Activated T-cell treated with anti-CD3 and anti-CD28 coated beads for 24 hours (primary cell): ENCODE results near the gene THRSP.
"Not testable (repeated sequence)": the region's sequence is repeated elsewhere in the genome, so short reads cannot be mapped to it uniquely, and the experiment has no call there.

ENCODE experiments used
- DNase-seq: peaks from one replicate; pipeline ENCODE4 v3.0.0-alpha.2; 2020; ENCODE audit warnings: low read depth

The THRSP gene, protein sequence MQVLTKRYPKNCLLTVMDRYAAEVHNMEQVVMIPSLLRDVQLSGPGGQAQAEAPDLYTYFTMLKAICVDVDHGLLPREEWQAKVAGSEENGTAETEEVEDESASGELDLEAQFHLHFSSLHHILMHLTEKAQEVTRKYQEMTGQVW

DNA sequence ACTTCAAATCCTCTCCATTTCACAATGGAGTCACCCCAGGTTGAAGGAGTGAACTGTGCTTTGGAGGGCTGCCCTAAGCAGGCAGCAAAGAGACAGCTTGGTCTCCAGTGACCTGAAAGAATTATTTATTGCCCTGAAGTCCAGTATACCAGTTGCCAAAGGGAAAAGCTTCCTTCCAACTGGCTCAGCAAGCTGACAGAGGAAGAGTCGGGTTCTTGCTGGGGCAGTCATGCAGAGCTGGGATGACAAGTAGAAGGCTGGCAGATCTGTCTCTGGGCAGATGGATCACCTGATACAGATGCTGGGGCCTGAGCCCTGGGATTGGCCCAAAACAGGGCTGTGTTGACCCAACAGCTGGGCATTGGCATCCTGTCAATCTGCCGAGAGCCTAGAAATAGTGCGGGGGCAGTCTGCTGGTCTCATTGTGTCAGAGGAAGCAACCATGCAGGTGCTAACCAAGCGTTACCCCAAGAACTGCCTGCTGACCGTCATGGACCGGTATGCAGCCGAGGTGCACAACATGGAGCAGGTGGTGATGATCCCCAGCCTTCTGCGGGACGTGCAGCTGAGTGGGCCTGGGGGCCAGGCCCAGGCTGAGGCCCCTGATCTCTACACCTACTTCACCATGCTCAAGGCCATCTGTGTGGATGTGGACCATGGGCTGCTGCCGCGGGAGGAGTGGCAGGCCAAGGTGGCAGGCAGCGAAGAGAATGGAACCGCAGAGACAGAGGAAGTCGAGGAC, at the start of gene THRSP:
Gene THRSP, plus strand, starts transcription at position 422 of the 742 bp plus-strand sequence. Its CDS starts 21 bp downstream, at position 443.
- DNase-seq: no peak

DNA sequence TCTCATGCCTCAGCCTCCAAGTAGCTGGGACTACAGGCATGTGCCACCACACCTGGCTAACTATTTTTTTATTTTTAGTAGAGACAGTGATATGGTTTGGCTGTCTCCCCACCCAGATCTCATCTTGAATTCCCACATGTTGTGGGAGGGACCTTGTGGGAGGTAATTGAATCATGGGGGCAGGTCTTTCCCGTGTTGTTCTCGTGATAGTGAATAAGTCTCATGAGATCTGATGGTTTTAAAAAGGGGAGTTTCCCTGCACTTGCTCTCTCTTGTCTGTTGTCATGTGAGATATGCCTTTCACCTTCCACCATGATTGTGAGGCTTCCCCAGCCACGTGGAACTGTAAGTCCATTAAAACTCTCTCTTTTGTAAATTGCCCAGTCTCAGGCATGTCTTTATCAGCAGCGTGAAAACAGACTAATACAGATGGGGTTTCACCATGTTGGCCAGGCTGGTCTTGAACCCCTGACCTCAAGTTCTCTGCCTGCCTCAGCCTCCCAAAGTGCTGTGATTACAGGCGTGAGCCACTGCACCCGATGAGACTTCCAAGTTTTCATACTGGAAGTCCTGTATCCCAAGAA, 48.6 kb upstream of the THRSP start:
- DNase-seq: not testable (repeated sequence)

GRCh38 chr11:78015878-78016277, 47.8 kb upstream of the THRSP start:
- DNase-seq: no peak

DNA sequence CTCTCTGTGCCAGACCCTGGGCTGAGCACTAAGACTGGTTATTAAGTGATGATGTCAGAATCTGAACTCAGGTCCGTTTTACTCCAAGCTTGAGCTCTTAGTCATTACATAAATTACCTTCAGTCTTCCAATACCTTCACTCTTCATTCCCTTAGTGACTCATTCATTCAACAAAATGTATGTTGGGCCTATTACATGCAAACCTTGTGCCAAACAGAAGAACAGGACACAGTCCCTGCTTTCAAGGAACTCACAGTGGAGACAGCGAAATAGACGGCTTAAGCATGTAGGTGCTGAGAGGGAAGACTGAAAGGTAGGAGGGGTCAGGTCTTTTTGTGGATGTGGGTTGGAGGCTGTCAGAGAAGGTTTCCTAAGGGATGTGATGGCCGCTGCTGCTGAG, 43.9 kb upstream of the THRSP start:
- no peak for DNase-seq

GRCh38 chr11:78020246-78020645, 43.4 kb upstream of the THRSP start:
- DNase-seq: no peak

DNA sequence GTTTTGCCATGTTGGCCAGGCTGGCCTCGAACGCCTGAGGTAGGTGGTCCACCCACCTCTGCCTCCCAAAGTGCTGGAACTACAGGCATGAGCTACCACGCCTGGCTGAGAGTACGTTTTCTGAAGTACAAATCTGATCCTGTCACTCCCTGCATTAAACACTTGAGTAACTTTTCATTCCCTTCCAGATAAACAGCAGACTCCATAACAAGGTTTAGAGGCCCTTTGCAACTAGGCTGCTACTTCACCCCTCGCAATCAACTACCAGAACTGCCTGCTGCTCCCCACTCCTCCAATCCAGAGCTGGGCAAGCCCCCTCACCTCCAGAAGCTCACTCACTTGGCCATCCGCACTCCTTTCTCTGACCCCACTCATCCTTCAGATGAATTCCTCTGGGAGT, 42.0 kb upstream of the THRSP start:
- DNase-seq: no peak

DNA sequence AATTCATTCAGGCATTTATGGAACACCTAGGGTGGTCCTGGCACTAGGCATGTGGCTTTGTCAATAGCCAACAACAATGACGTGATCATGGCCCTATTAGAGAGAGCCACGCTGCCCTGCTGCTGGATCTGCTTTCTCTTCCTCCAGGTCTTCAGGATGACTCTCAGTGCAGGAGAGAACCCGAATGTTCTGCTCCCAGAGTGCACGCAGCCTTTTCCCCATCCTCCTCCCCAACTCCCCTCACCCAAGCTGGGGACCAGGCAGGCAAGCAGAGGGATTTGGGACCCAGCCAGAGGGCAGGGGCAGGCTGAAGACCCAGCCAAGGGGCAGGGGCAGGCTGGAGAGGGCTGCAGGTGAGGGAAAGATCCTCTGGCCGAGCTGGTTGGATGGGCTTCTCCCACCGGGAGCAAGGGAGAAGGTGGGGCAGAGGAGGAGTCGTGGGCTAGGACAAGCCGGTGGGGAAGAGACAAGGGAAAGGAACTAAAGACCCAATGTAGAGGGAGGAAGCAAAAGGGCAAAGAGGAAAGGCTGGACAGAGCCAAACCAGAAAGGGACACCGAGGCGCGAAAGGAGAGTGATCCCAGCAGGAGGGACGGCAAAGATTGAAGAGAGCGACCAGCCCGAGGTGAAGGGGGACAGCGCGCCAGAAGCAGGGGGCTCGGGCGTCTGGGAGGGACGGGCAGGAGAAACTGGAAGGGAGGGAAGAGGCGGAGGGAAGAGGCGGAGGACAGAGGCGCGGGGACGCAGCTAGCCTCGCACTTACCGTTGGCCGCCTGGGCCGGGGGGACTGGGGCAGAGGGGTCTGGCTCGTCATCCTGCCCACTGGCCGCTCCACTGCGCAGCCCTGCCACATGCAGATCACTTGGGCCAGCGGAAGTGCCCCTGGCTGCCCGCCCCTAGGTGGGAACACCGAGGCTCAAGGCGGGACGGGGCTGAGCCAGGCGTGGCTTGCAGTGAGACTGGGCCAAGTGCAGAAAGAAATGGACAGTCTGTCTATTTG, 41.0 kb upstream of the THRSP start, which contains the start of gene KCTD14:
Gene KCTD14, minus strand, starts transcription at position 880 of the 1,000 bp plus-strand sequence. Its CDS starts 27 bp downstream, at position 853.
- no peak for DNase-seq

DNA sequence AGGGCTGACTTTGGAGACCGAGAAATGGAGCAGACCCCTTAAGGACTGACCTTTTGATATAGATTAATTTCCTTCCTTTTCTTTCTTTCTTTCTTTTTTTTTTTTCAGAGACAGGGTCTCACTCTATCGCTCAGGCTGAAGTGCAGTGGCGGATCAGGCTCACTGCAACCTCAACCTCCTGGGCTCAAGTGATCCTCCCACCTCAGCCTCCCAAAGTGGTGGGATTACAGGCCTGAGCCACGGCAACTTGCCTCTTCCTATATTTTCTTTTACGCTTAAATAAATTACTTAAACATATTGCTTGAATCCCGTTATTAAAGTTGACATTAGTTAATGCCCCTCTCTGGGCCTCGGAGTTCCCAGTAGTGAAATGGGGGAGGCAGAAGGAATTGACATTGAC, 40.2 kb upstream of the THRSP start:
- DNase-seq: no peak

- no peak for DNase-seq
Measured at GRCh38 chr11:78025378-78025777, 38.3 kb upstream of the THRSP start.

DNA sequence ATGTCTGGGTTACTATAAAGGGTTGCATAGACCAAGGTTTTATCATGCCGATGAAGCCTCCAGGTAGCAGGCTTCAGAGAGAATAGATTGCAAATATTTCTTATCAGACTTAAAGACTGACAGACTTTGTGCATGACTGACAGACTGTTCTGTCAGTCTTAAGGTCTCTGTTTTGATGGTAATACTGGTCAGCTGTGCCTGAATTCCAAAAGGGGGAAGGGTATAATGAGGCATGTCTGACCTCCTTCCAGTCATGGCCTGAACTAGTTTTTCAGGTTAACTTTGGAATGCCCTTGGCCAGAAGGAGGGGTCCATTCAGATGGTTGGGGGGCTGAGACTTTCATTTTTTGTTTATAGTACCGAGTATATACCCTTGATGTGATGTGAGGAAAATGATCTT, 35.9 kb upstream of the THRSP start:
- DNase-seq: no peak

DNA sequence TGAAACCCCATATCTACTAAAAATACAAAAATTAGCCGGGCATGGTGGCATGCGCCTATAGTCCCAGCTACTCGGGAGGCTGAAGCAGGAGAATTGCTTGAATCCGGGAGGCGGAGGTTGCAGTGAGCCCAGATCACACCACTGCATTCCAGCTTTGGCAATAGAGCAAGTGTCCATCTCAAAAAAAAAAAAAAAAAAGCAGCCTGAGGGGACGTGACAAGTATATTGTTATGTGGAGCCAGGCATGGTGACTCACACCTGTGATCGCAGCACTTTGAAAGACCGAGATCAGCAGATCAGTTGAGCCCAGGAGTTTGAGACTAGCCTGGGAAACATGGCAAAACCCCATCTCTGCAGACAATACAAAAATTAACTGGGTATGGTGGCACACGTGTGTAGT, 35.2 kb upstream of the THRSP start:
- DNase-seq: not testable (repeated sequence)

DNA sequence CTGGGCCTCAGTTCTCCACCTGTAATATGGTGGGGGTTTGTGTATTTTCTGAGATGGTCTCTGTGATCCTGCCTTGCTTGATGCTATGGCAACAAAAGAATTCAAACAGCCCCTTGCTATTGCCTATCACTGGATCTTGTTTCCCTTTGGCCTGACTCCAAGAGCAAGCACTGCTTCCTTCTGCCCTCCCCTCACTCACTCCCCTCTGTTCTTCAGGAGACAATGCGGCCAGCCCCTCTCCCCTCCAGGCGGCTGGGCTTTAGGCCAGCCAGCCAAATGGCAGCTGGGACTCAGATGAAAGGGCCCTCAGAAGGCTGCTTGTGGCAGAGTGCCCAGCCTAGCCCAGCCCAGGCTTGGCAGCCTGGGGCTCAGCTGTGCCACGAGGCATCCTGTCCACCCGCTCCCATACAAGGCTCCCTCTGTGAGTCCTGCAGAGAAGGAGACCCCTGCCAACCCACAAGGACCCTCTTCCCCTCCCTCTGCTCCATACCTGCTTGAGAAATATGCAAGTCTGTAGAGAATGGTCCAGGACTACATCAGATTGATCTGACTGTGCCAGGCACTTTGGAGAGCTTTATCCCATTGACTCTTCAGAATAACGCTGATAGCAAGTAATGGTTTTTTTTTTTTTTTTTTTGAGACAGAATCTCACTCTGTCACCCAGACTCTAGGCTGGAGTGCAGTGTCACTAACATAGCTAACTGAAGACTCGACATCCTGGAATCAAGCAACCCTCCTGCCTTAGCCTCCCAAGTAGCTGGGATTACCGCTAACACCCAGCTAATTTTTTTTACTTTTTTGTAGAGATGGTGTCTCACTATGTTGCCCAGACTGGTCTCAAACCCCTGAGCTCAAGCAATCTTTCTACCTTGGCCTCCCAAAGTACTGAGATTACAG, 33.0 kb upstream of the THRSP start:
- no peak for DNase-seq

- DNase-seq: no peak
Measured at GRCh38 chr11:78031629-78032028, 32.0 kb upstream of the THRSP start.

- DNase-seq: no peak
Measured at GRCh38 chr11:78032090-78032489, 31.6 kb upstream of the THRSP start.

DNA sequence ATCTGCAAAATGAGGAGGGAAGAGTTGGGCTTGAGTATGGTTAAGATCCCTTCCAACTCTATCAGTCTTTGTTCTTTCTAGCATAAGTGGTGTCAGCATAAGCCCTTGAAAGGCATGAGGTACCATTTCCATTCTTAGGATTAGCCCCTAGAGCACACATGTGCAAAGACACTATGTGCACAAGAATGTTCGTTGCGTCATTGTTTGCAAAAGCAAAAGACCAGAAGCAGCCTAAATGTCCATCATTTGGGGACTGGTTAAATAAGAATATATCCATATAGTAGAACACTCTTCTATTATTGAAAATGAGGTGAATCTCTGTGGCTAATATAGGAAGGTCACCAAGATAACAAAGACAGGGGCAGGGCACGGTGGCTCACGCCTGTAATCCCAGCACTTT, 30.6 kb upstream of the THRSP start:
- no peak for DNase-seq

- DNase-seq: no peak
Measured at GRCh38 chr11:78034623-78035022, 29.0 kb upstream of the THRSP start.

- no peak for DNase-seq
Measured at GRCh38 chr11:78036313-78036712, 27.3 kb upstream of the THRSP start.

DNA sequence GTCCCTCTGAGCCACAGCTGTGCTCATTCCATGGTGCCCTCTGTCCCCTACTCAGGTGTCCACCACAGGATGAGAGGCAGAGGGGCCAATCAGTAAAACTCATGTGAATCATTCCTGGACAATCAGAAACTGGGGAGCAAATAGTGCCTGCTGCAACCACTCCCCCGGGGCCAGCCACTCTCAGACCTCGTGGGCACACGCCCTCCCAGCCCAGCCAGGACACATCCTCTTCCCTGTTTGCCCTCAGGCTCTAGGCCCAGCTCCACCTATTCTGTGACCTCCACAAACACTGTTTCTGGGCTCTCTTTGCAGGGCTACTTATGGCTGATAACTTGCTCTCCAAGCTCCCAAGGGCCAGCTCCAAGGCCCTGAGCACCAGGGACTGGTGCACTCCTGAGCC, 26.6 kb upstream of the THRSP start:
- no peak for DNase-seq

GRCh38 chr11:78037825-78038620, 25.6 kb upstream of the THRSP start:
- no peak for DNase-seq

GRCh38 chr11:78038697-78039313, 24.9 kb upstream of the THRSP start:
- no peak for DNase-seq
